Measurements from ENCODE around the gene FNDC3B. TPM values are rescaled to one million over a fixed set of nuclear protein-coding genes. Genes with fewer than 3 reads are reported as not detected.

Gene FNDC3B
- total RNA-seq, 2 experiments from 2014 or later = 10.6 to 12.0 TPM

DNA sequence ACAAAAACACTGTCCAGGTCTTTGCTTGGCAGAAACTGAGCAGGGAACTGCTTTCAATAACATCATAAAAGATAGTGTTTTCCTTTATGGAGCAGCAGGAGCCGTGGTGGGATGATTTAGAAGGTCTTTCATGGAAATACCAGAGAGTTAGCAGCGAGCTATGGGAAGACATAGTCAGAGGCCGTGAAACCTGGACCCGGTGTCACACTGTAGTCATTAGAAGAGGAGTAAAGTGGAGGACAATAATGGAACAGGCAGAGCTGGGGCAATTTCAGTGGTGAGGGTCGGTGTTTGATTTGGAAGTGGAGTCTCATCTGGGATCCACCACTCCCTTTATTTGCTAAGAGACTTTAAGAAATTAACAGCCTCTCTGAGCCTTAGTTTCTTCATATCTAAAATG, 351.4 kb downstream of the FNDC3B start:
- H3K4me3 Mint-ChIP-seq = no peak overlapping the region
- TF ChIP-seq, protein P1, sequence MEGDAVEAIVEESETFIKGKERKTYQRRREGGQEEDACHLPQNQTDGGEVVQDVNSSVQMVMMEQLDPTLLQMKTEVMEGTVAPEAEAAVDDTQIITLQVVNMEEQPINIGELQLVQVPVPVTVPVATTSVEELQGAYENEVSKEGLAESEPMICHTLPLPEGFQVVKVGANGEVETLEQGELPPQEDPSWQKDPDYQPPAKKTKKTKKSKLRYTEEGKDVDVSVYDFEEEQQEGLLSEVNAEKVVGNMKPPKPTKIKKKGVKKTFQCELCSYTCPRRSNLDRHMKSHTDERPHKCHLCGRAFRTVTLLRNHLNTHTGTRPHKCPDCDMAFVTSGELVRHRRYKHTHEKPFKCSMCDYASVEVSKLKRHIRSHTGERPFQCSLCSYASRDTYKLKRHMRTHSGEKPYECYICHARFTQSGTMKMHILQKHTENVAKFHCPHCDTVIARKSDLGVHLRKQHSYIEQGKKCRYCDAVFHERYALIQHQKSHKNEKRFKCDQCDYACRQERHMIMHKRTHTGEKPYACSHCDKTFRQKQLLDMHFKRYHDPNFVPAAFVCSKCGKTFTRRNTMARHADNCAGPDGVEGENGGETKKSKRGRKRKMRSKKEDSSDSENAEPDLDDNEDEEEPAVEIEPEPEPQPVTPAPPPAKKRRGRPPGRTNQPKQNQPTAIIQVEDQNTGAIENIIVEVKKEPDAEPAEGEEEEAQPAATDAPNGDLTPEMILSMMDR (IDR thresholded peaks at IDR 0.05) = no peak
- H3K9me3 Mint-ChIP-seq = no peaks in the 10 kb centered on the region
- intact Hi-C loops (cut with micrococcal nuclease) = no loop called here
- CTCF ChIA-PET = no interaction called here
- no peak for ATAC-seq
- no peak for DNase-seq
- POLR2A ChIA-PET = interaction anchor here (0.7 kb wide), 1 partner anchor 22 kb away, joined by 3 read pairs; no protein-coding TSS in a partner anchor
- peaks cover 3% of the 10 kb centered on the region for H3K4me1 Mint-ChIP-seq (ENCODE audit: low read depth)
- H3K27ac Mint-ChIP-seq = no peak overlapping the region
- H3K27me3 Mint-ChIP-seq = no peaks in the 10 kb centered on the region
- peaks cover 7% of the 10 kb centered on the region for H3K36me3 Mint-ChIP-seq (ENCODE audit: low read depth)

DNA sequence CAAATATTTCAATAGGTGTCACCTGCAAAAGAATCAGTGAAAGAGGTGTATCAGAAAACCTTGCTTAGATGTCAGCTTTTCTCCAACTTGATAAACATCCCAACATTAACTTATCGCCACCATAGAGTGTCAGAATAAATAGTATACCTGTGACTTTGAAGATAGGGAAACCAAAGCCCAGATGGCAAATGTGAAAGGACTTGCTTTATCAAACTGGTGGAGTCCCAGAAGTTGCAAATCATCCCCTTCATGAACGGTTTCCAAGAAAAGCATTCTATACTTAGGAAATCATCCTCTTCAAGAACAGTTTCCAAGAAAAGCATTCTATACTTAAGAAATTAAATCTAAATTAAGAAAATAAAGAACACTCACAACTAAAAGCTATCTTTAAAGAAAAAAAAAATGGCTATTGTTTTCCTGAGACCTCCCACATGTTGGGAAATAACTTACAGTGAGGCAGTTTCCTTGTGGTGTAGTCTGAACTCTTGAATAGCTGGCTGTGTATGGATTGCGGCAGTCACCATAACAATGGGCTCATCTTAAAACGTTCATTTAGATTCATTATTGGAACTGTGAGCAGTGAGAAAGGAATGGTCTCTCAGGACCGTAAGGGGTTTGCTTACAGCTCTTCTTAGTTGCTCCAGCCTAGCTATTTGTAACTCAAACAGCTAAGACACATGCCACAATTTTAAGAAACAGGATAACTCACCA, 352.4 kb downstream of the FNDC3B start:
- intact Hi-C loops (cut with micrococcal nuclease) = no loop called here
- POLR2A ChIA-PET = interaction anchor here (0.7 kb wide), 1 partner anchor 23 kb away, joined by 3 read pairs; no protein-coding TSS in a partner anchor
- CTCF ChIA-PET = no interaction called here
- Mint-ChIP-seq H3K27me3 (no peaks in the 10 kb centered on the region), H3K36me3 (ENCODE audit: low read depth) (peaks cover 7% of the 10 kb centered on the region), H3K4me1 (ENCODE audit: low read depth) (peaks cover 3% of the 10 kb centered on the region), H3K4me3 (no peak overlapping the region), H3K9me3 (no peaks in the 10 kb centered on the region), H3K27ac (no peak overlapping the region)
- DNase-seq = no peak
- TF ChIP-seq, protein P1 (IDR thresholded peaks at IDR 0.05) = no peak
- ATAC-seq = no peak

DNA sequence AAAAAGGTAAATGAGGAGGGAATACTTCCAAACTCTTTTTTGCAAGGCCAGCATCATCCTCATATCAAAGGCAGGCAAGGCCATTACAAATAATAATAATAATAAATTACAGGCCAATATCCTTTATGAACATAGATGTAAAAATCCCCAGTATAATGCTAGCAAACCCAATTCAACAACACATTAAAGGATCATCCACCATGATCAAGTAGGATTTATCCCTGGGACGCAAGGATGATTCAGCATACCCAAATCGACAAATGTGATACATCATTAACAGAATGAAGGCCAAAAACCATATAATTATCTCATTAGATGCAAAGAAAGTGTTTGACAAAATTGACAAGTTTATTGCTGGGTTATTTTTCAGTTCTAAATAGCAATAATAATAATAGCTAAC, 355.3 kb downstream of the FNDC3B start:
- TF ChIP-seq, protein P1 (IDR thresholded peaks at IDR 0.05) = no peak
- no peak for ATAC-seq
- H3K4me1 Mint-ChIP-seq (ENCODE audit: low read depth) = peaks cover 3% of the 10 kb centered on the region
- H3K27ac Mint-ChIP-seq = no peak overlapping the region
- intact Hi-C loops (cut with micrococcal nuclease) = no loop called here
- no peak overlapping the region for H3K4me3 Mint-ChIP-seq
- CTCF ChIA-PET = no interaction called here
- no peak for DNase-seq
- H3K27me3 Mint-ChIP-seq = no peaks in the 10 kb centered on the region
- H3K36me3 Mint-ChIP-seq (ENCODE audit: low read depth) = peaks cover 7% of the 10 kb centered on the region
- POLR2A ChIA-PET = no interaction called here
- no peaks in the 10 kb centered on the region for H3K9me3 Mint-ChIP-seq

DNA sequence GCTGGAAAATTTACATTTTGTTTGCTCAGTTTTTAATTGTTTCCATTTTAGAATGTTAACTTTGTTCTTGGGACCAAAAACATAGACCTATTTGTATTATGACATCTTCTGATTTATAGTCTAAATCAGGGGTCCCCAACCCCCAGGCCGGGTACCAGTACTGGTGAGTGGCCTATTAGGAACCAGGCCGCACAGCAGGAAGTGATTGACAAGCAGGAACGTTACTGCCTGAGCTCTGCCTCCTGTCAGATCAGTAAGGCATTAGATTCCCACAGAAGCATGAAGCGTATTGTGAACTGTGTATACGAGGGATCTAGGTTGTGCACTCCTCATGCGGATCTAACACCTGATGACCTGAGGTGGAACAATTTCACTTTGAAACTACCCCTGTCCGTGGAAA, 357.0 kb downstream of the FNDC3B start:
- Mint-ChIP-seq H3K4me3 (no peak overlapping the region), H3K36me3 (ENCODE audit: low read depth) (peaks cover 16% of the 10 kb centered on the region), H3K27ac (no peak overlapping the region), H3K27me3 (no peaks in the 10 kb centered on the region), H3K9me3 (no peaks in the 10 kb centered on the region), H3K4me1 (ENCODE audit: low read depth) (peaks cover 2% of the 10 kb centered on the region)
- no peak for DNase-seq
- POLR2A ChIA-PET = no interaction called here
- TF ChIP-seq, protein P1 (IDR thresholded peaks at IDR 0.05) = no peak
- CTCF ChIA-PET = no interaction called here
- no peak for ATAC-seq
- intact Hi-C loops (cut with micrococcal nuclease) = no loop called here

DNA sequence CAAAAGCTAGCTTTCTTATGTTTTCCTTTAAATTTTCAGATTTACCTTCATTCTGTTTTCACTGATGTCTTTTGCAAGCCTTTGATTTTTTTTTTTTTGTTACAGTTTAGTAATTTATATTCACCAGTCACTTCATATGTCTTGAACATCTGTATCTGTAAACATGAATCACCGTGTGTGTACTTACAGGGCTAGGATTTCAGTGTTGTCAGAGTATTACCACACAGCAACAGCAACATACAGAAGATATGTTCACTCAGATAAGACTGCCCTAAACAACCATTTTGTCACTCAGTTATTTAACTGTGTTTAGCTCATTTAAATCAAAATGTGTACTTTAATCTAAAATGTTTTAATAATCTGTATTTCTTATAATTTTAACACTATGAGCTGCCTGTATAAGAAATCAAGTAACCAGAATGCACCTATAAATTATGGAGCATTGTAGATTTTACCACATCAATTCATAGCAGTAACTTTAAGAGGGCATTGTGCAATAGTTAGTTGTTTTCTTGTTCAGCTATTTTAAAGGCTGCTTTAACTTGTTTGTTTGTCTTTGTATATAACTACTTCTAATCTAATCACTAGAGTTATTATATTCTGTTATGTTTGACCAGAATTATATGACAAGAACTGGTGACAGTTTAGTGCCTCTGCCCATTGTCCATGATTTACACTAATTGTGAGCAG, 358.5 kb downstream of the FNDC3B start:
- TF ChIP-seq, protein P1 (IDR thresholded peaks at IDR 0.05) = no peak
- no peak overlapping the region for H3K27ac Mint-ChIP-seq
- peaks cover 19% of the 10 kb centered on the region for H3K36me3 Mint-ChIP-seq (ENCODE audit: low read depth)
- ChIA-PET POLR2A (no interaction called here), CTCF (interaction anchor here (1.0 to 1.1 kb wide), 2 partner anchors 56 to 120 kb away, joined by 3 to 4 read pairs; no protein-coding TSS in a partner anchor)
- H3K9me3 Mint-ChIP-seq = peaks cover 6% of the 10 kb centered on the region
- H3K4me3 Mint-ChIP-seq = no peak overlapping the region
- no peaks in the 10 kb centered on the region for H3K27me3 Mint-ChIP-seq
- intact Hi-C loops (cut with micrococcal nuclease) = no loop called here
- H3K4me1 Mint-ChIP-seq (ENCODE audit: low read depth) = no peaks in the 10 kb centered on the region
- DNase-seq (no peak), ATAC-seq (no peak)

Measured in activated CD8-positive, alpha-beta T cell treated with anti-CD3 and anti-CD28 coated beads for 36 hours (primary cell).